ENCODE data around the gene DNAJB14.
"Not testable (repeated sequence)": the region's sequence is repeated elsewhere in the genome, so short reads cannot be mapped to it uniquely, and the experiment has no call there.

Gene DNAJB14

GRCh38 chr4:99946356-99947189, at the start of gene DNAJB14:
Gene DNAJB14, minus strand, starts transcription at chr4:99946618. Its CDS starts 47 bp downstream, at chr4:99946571.
- peak; percentile 73 to 76 for DNase-seq (ENCODE audit: low read depth in 2 of 2)

DNA sequence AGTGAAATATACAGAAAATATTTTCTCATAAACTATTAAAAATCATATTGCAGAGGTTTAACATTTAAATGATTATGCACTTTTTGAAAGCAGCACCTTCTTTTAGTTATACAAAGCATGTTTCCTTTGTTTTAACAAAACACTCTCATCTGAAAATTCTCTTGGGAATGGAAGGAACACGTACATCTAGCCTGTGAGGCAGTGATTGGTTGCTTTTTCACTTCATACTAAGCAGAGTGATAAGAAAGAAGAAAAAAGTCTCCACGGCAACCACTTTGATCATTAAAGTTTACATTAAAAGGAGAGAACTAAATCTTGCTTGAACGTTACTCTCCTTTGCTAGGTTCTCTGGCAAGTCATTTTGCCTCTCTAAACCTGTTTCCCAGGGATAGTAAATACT, 45.3 kb upstream of the DNAJB14 start:
- no peak for DNase-seq (ENCODE audit: low read depth in 2 of 2)

GRCh38 chr4:99987681-99988080, 41.3 kb upstream of the DNAJB14 start:
- DNase-seq (ENCODE audit: low read depth in 2 of 2): no peak

DNA sequence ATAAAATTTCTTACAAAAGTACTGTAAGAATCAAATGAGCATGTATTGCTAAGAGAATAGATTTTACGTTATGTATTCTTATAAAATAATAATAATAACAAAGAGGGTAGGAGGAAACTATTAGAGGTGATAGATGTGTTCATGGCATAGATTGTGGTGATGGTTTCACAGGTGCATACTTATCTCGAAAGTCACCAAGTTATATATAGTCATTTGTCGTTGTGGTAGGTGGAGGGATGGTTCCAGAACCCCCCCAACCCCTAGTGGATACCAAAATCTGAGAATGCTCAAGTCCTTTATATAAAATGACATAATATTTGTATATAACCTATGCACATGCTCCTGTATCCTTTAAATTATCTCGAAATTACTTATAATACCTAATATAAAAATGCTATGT, 40.4 kb upstream of the DNAJB14 start:
- DNase-seq (ENCODE audit: low read depth in 2 of 2): no peak

DNA sequence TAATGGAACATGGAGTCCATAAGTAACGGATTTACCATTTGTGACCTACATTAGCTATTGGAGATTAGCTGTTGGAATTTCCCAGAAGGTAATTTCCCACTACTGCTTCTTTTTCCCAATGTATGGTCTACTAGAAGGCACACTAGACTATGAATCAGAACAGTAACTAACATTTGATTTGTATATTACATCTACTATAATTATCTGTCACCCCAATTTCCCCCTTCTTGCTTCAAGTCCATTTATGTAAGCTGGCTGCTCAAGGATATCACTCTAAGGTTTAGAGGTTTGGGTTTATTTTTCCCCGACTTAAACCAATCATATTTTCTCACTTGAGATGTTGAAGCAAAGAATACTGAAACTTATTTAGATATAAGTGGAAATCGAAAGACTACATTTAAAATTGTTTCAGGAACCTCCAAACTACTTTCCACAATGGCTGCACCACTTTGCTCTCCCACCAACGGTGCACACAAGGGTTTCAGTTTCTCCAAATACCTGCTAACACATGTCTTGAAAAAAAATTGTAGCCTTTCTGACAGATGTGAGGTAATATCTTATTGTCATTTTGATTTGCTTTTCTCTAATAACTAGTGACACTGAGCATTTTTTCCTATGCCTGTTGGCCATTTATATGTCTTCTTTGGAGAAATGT, 37.0 kb upstream of the DNAJB14 start:
- no peak for DNase-seq (ENCODE audit: low read depth in 2 of 2)

DNA sequence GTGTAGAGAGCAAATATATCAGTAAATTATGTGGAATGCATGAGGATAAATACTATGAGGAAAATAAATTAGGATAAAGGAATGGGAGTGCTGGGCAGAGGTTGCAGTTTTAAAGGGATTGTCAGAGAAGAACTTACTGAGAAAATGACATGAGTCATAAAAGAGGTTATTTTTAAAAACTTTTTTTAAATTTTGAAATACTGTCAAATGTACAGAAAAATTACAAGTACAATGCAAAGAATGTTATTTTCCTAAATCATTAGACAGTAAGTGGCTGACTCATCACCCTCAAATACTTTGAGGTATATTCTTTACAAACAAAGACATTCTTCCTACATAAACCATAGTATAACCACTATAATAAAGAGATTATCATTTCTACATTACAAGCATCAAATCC, 33.5 kb upstream of the DNAJB14 start:
- DNase-seq (ENCODE audit: low read depth in 2 of 2): no peak

GRCh38 chr4:99971453-99972111, 25.2 kb upstream of the DNAJB14 start:
- no peak for DNase-seq (ENCODE audit: low read depth in 2 of 2)

GRCh38 chr4:99968330-99968729, 21.9 kb upstream of the DNAJB14 start:
- DNase-seq (ENCODE audit: low read depth in 2 of 2): no peak

GRCh38 chr4:99966692-99967091, 20.3 kb upstream of the DNAJB14 start:
- DNase-seq (ENCODE audit: low read depth in 2 of 2): no peak

GRCh38 chr4:99965674-99966350, 19.4 kb upstream of the DNAJB14 start:
- DNase-seq (ENCODE audit: low read depth in 2 of 2): no peak

DNA sequence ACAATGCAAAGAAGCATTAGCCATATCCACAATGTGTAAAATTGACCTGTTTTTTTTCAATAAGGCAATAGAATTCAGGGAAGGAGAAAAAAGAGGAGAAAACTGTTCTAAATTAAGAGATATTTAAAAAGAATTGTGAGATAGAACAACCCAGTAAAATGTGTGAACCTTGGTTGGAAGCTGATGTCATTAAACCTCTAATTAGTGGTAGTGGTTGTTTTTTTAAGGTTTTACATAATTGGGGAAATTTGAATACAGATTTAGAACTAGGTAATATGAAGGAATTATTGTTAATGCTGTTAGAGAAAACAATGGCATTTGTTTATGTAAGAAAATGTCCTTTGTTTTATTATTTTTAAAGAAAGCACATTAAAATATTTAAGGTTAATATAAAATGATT, 18.8 kb upstream of the DNAJB14 start:
- no peak for DNase-seq (ENCODE audit: low read depth in 2 of 2)

GRCh38 chr4:99961711-99962110, 15.3 kb upstream of the DNAJB14 start:
- DNase-seq (ENCODE audit: low read depth in 2 of 2): no peak

- DNase-seq (ENCODE audit: low read depth in 2 of 2): no peak
These were observed 14.2 kb upstream of the DNAJB14 start for GRCh38 chr4:99960648-99961047.

GRCh38 chr4:99958207-99958606, 11.8 kb upstream of the DNAJB14 start:
- DNase-seq (ENCODE audit: low read depth in 2 of 2): not testable (repeated sequence)

DNA sequence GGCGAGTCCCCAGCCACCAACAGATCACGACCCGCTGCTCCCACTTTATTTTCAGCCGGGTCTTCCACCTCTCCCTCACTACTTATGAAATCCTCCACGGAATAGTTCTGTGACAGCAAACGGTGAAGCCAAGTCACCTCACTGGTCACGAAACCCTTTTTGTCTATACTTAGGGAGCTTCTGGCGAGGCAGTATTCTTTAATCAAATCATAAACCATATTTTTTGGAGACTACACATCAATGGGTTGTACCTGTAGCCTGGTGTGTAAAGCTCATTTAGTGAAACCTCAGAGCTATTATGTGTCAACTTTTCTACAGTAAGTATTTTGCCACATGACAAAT, 4.5 kb upstream of the DNAJB14 start:
- DNase-seq (ENCODE audit: low read depth in 2 of 2): no peak

DNA sequence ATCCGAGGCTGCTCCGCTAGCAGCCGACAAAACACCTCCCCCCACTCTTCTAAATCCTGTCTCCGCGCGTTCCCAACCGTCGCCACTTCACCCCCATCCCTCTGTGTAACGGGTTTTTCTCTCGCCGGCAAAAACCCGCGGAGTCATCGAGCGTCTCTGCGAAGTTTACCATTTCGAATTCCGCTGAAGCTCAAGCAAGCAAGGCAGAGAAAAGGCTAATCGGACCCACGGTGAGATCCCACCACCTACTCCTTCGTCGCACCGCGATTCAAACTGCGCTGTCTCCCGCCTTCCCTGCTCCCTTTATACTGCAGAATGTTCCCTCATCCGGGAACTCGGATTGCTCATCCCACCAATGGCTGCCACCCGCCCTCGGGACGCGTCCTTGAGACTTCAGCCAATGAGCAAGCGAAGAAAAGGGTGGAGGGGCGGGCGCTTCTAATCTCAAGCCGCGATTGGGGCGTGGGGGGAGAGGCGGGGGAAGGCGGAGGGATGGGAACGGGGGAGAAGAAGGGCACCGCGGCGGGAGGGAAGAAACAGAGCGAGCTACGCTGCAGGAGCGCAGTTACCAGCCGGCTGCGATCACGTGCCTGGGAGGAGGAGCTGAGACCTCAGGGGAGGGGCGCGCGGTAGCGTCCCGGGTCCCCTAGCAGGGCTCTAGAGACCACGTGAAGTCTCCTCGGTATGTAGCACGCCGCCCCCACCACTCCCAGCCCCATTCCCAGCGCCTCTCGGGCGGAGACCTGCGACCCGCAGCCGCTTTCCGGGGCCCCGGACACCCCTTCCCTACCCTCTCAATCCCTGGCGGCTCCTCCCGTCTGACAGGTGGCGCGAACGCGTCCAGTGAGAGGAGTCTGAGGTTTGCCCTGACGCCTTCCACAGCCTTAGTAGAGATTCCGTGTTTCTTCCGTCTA, 3.8 kb upstream of the DNAJB14 start, which contains the start of gene H2AZ1:
Gene H2AZ1 (minus strand): TSS at position 277 of the 914 bp plus-strand sequence. CDS start 105 bp downstream, at position 172.
- DNase-seq (ENCODE audit: low read depth in 2 of 2): peak; percentile 94 to 97

GRCh38 chr4:99949034-99949998, 2.9 kb upstream of the DNAJB14 start:
- peak; percentile 81 to 87 for DNase-seq (ENCODE audit: low read depth in 2 of 2)

GRCh38 chr4:99947608-99948007, 1.2 kb upstream of the DNAJB14 start:
- DNase-seq (ENCODE audit: low read depth in 2 of 2): no peak

DNA sequence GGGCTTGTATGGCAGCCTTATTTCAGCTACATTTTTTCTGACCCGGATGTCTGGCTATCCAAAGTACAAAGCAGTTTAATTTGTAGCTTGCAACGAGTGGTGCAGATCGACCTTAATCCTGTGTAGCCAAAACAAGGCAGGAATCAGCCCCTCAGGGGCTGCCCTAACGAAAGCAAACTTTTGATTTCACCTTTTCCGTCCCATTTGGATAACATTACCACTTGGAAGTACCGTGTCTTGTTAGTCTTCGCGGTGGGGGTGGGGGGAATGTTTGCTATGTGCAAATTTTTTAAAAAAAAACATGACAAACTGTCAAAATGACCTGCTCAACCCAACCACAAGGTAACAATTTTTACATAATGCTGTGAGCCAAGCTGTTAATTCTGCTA, 766 bp upstream of the DNAJB14 start:
- DNase-seq (ENCODE audit: low read depth in 2 of 2): no peak
